ENCODE measurements around the gene OLIG3. TPM values are rescaled to one million over a fixed set of nuclear protein-coding genes. Genes with fewer than 3 reads are reported as not detected.

OLIG3 gene
- total RNA-seq, 4 donors from 2014 or later: not detected

- H3K9me3 ChIP-seq: no peaks in the 10 kb centered on the region
- WGBS, 2 donors: 42 to 43% methylated on average over 9 of the region's 9 CpGs
- H3K4me3 ChIP-seq: no peak overlapping the region
- H3K27ac ChIP-seq: no peak overlapping the region
- H3K4me1 ChIP-seq: no peaks in the 10 kb centered on the region
- peaks cover 0 to 58% of the 10 kb centered on the region in 2 donors for H3K27me3 ChIP-seq
- no peaks in the 10 kb centered on the region for H3K36me3 ChIP-seq
- TF ChIP-seq POLR2A (IDR thresholded peaks at IDR 0.05) (no peak), EP300 (IDR thresholded peaks at IDR 0.05) (no peak), CTCF (IDR thresholded peaks at IDR 0.05) (no peak)
- DNase-seq (ENCODE audit: low spot score in 2 of 2): no peak
Observed at GRCh38 chr6:137519629-137520176, 25.5 kb upstream of the OLIG3 start.

GRCh38 chr6:137518386-137518983 lies 24.3 kb upstream of the OLIG3 start:
- 33 to 34% methylated on average over 7 of the region's 7 CpGs for WGBS, 2 donors
- H3K27me3 ChIP-seq: peaks cover 0 to 70% of the 10 kb centered on the region in 2 donors
- H3K36me3 ChIP-seq: no peaks in the 10 kb centered on the region
- TF ChIP-seq POLR2A (IDR thresholded peaks at IDR 0.05): no peak
- no peak for TF ChIP-seq EP300 (IDR thresholded peaks at IDR 0.05)
- TF ChIP-seq CTCF (IDR thresholded peaks at IDR 0.05): no peak
- H3K9me3 ChIP-seq: no peaks in the 10 kb centered on the region
- no peaks in the 10 kb centered on the region for H3K4me1 ChIP-seq
- DNase-seq (ENCODE audit: low spot score in 2 of 2): no peak
- no peak overlapping the region for H3K4me3 ChIP-seq
- H3K27ac ChIP-seq: no peak overlapping the region

- H3K27me3 ChIP-seq: peaks cover 0 to 74% of the 10 kb centered on the region in 2 donors
- H3K9me3 ChIP-seq: peaks cover 0 to 17% (median 0%) of the 10 kb centered on the region in 4 donors
- no peak for TF ChIP-seq EP300 (IDR thresholded peaks at IDR 0.05)
- H3K36me3 ChIP-seq: no peaks in the 10 kb centered on the region
- 44 to 53% methylated on average over 5 of the region's 5 CpGs for WGBS, 2 donors
- DNase-seq (ENCODE audit: low spot score in 2 of 2): no peak
- no peaks in the 10 kb centered on the region for H3K4me1 ChIP-seq
- H3K4me3 ChIP-seq: no peak overlapping the region
- no peak overlapping the region for H3K27ac ChIP-seq
Observed at GRCh38 chr6:137514418-137514817, 20.2 kb upstream of the OLIG3 start.

GRCh38 chr6:137512757-137513605 lies 18.8 kb upstream of the OLIG3 start:
- no peak overlapping the region for H3K4me3 ChIP-seq
- TF ChIP-seq CTCF (IDR thresholded peaks at IDR 0.05): no peak
- TF ChIP-seq EP300 (IDR thresholded peaks at IDR 0.05): no peak
- TF ChIP-seq POLR2A (IDR thresholded peaks at IDR 0.05): no peak
- H3K9me3 ChIP-seq: peaks cover 0 to 17% (median 0%) of the 10 kb centered on the region in 4 donors
- 22% methylated on average over 14 of the region's 14 CpGs for WGBS, 2 donors
- H3K36me3 ChIP-seq: no peaks in the 10 kb centered on the region
- DNase-seq (ENCODE audit: low spot score in 2 of 2): no peak
- H3K27ac ChIP-seq: no peak overlapping the region
- peaks cover 0 to 68% of the 10 kb centered on the region in 2 donors for H3K27me3 ChIP-seq
- no peaks in the 10 kb centered on the region for H3K4me1 ChIP-seq

GRCh38 chr6:137510923-137511322 lies 16.7 kb upstream of the OLIG3 start:
- Histone ChIP-seq H3K36me3 (no peaks in the 10 kb centered on the region), H3K27me3 (peaks cover 0 to 63% of the 10 kb centered on the region in 2 donors)
- 92 to 96% methylated on average over 2 of the region's 2 CpGs for WGBS, 2 donors

More at GRCh38 chr6:137510923-137511322, 16.7 kb upstream of the OLIG3 start:
- Histone ChIP-seq H3K4me1 (no peaks in the 10 kb centered on the region), H3K27ac (no peak overlapping the region), H3K4me3 (no peak overlapping the region), H3K9me3 (peaks cover 0 to 17% (median 0%) of the 10 kb centered on the region in 4 donors)
- DNase-seq (ENCODE audit: low spot score in 2 of 2): no peak
- TF ChIP-seq POLR2A (IDR thresholded peaks at IDR 0.05) (no peak), EP300 (IDR thresholded peaks at IDR 0.05) (no peak), CTCF (IDR thresholded peaks at IDR 0.05) (no peak)

Measured in tibial nerve (tissue), 4 donors.